Osteoblast (primary cell): ENCODE measurements around the gene RANBP10. TPM values are rescaled to one million over a fixed set of nuclear protein-coding genes. Genes with fewer than 3 reads are reported as not detected.

ENCODE experiments used
- DNase-seq: peaks from one replicate; pipeline ENCODE4 v3.0.0; 2011; ENCODE audit warnings: low spot score, mixed read lengths; ENCODE audit not compliant: insufficient read length; ENCODE audit errors: missing footprints
- H2AFZ ChIP-seq: 2 replicates; pipeline ENCODE4 v1.6.0; 2011; ENCODE audit warnings: mild to moderate bottlenecking, low read length
- H3K27ac ChIP-seq: 2 replicates; pipeline ENCODE4 v1.5.1; 2011; ENCODE audit warnings: mild to moderate bottlenecking, low read depth, low read length, moderate library complexity
- H3K27me3 ChIP-seq: 2 replicates; pipeline ENCODE4 v1.6.0; 2012; ENCODE audit warnings: mild to moderate bottlenecking, control low read depth, inconsistent platforms, low read length, moderate library complexity; ENCODE audit not compliant: insufficient read depth
- H3K36me3 ChIP-seq: 2 replicates; pipeline ENCODE4 v1.5.1; 2011; ENCODE audit warnings: mild to moderate bottlenecking, low read length, control low read depth, moderate library complexity; ENCODE audit not compliant: insufficient read depth
- H3K4me1 ChIP-seq: 2 replicates; pipeline ENCODE4 v1.5.1; 2011; ENCODE audit warnings: mild to moderate bottlenecking, low read length, control low read depth, moderate library complexity; ENCODE audit not compliant: insufficient read depth
- H3K4me2 ChIP-seq: 2 replicates; pipeline ENCODE4 v1.6.0; 2011; ENCODE audit warnings: mild to moderate bottlenecking, low read length; ENCODE audit not compliant: insufficient read depth
- H3K4me3 ChIP-seq: fragments of 200-600 bp; sonication (generic); 3 replicates; pipeline ENCODE4 v1.5.1; 2012; ENCODE audit warnings: mild to moderate bottlenecking, low read length, inconsistent platforms; ENCODE audit not compliant: insufficient read depth
- H3K79me2 ChIP-seq: 2 replicates; pipeline ENCODE4 v1.6.0; 2012; ENCODE audit warnings: mild to moderate bottlenecking, low read length, control low read depth, inconsistent platforms; ENCODE audit not compliant: insufficient read depth
- H3K9me3 ChIP-seq: 2 replicates; pipeline ENCODE4 v1.5.1; 2011; ENCODE audit warnings: low read depth, low read length, control low read depth
- H4K20me1 ChIP-seq: 2 replicates; pipeline ENCODE4 v1.6.0; 2012; ENCODE audit warnings: mild to moderate bottlenecking, low read length, control low read depth; ENCODE audit not compliant: insufficient read depth
- CTCF ChIP-seq: IDR thresholded peaks from 2 replicates; pipeline ENCODE4 v1.5.1; 2011; ENCODE audit warnings: mild to moderate bottlenecking, low read depth, low read length, moderate library complexity; ENCODE audit errors: extremely low read depth
- total RNA-seq: library from RNA; depleted of rRNA; stranded (reverse); fragments of >200 nt; gene quantifications from 2 replicates; pipeline ENCODE4 v1.2.3, GENCODE V29; 2012

The RANBP10 gene
- total RNA-seq, 1 donor: 5.4 TPM

GRCh38 chr16:67760956-67761230, 45.5 kb downstream of the RANBP10 start:
- Histone ChIP-seq H3K9me3 (no peaks in the 10 kb centered on the region), H3K79me2 (no peaks in the 10 kb centered on the region), H4K20me1 (peaks cover 8% of the 10 kb centered on the region), H3K27me3 (no peaks in the 10 kb centered on the region), H3K27ac (no peak overlapping the region), H3K36me3 (no peaks in the 10 kb centered on the region), H2AFZ (no peak overlapping the region), H3K4me2 (no peak overlapping the region), H3K4me3 (no peak overlapping the region), H3K4me1 (no peaks in the 10 kb centered on the region)
- TF ChIP-seq CTCF: no peak
- DNase-seq: no peak

GRCh38 chr16:67760206-67760955, 46.0 kb downstream of the RANBP10 start:
- Histone ChIP-seq H3K4me3 (no peak overlapping the region), H3K27me3 (no peaks in the 10 kb centered on the region), H3K4me2 (no peak overlapping the region), H4K20me1 (peaks cover 8% of the 10 kb centered on the region), H3K4me1 (no peaks in the 10 kb centered on the region), H3K9me3 (no peaks in the 10 kb centered on the region), H3K27ac (no peak overlapping the region), H2AFZ (no peak overlapping the region), H3K79me2 (no peaks in the 10 kb centered on the region), H3K36me3 (no peaks in the 10 kb centered on the region)
- no peak for DNase-seq
- no peak for TF ChIP-seq CTCF

- Histone ChIP-seq H3K9me3 (no peaks in the 10 kb centered on the region), H3K4me3 (no peak overlapping the region), H3K27me3 (no peaks in the 10 kb centered on the region), H3K4me2 (no peak overlapping the region), H3K27ac (no peak overlapping the region), H3K79me2 (no peaks in the 10 kb centered on the region), H4K20me1 (peaks cover 8% of the 10 kb centered on the region), H2AFZ (no peak overlapping the region), H3K36me3 (no peaks in the 10 kb centered on the region), H3K4me1 (no peaks in the 10 kb centered on the region)
- DNase-seq: no peak
- TF ChIP-seq CTCF: no peak
Observed at GRCh38 chr16:67758966-67759365, 47.4 kb downstream of the RANBP10 start.

- H3K4me3 ChIP-seq: no peak overlapping the region
- H4K20me1 ChIP-seq: peaks cover 6% of the 10 kb centered on the region
- no peak for TF ChIP-seq CTCF
Observed at GRCh38 chr16:67758006-67758405, 48.4 kb downstream of the RANBP10 start.

More at GRCh38 chr16:67758006-67758405, 48.4 kb downstream of the RANBP10 start:
- Histone ChIP-seq H3K27me3 (no peaks in the 10 kb centered on the region), H3K4me1 (no peaks in the 10 kb centered on the region), H2AFZ (no peak overlapping the region), H3K4me2 (no peak overlapping the region), H3K79me2 (no peaks in the 10 kb centered on the region), H3K27ac (no peak overlapping the region), H3K9me3 (no peaks in the 10 kb centered on the region), H3K36me3 (no peaks in the 10 kb centered on the region)
- no peak for DNase-seq
